ENCODE results near the gene GSE1.

DNA sequence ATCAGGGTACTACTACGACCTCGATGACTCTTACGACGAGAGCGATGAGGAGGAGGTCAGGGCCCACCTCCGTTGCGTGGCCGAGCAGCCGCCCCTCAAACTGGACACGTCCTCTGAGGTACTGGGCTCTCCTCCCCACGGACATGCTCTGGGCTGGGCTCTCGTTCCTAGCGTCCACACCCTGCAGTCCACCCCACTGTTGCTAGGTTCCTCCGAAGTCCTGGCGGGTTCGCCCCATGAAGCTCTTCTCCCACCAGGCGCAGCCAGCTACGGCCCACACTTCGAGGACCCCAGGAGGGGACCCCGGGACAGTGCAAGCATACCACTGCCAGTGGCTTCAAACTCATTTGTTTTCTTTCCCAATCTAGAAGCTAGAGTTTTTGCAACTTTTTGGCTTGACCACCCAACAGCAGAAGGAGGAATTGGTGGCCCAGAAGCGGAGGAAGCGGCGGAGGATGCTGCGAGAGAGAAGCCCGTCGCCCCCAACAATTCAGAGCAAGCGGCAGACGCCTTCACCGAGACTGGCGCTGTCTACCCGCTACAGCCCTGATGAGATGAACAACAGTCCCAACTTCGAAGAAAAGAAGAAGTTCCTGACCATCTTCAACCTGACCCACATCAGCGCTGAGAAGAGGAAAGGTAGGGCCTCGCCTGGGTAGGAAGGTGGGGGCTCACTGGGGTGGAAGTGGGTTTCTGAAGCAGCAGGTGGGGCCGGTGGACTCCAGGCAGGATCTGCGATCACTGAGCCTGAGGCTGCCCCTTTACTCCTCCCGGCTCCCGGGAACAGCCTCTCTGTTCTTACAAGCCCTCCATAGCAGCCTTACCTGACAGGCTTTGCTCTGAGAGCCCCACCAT is 50.1 kb downstream of the GSE1 start:
- TF ChIP-seq, protein P1, sequence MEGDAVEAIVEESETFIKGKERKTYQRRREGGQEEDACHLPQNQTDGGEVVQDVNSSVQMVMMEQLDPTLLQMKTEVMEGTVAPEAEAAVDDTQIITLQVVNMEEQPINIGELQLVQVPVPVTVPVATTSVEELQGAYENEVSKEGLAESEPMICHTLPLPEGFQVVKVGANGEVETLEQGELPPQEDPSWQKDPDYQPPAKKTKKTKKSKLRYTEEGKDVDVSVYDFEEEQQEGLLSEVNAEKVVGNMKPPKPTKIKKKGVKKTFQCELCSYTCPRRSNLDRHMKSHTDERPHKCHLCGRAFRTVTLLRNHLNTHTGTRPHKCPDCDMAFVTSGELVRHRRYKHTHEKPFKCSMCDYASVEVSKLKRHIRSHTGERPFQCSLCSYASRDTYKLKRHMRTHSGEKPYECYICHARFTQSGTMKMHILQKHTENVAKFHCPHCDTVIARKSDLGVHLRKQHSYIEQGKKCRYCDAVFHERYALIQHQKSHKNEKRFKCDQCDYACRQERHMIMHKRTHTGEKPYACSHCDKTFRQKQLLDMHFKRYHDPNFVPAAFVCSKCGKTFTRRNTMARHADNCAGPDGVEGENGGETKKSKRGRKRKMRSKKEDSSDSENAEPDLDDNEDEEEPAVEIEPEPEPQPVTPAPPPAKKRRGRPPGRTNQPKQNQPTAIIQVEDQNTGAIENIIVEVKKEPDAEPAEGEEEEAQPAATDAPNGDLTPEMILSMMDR (IDR thresholded peaks at IDR 0.05) = no peak
- TF ChIP-seq POLR2A (IDR thresholded peaks at IDR 0.05) = no peak
- no peak for TF ChIP-seq POLR2AphosphoS5 (IDR thresholded peaks at IDR 0.05)
